CD1c-positive myeloid dendritic cell (primary cell): Measurements from ENCODE around the gene TBCB.
"Not testable (repeated sequence)": the region's sequence is repeated elsewhere in the genome, so short reads cannot be mapped to it uniquely, and the experiment has no call there.

Experiments used
- DNase-seq: peaks from one replicate; pipeline ENCODE4 v3.0.0-alpha.2; 2016; ENCODE audit errors: extremely low spot score

The TBCB gene

DNA sequence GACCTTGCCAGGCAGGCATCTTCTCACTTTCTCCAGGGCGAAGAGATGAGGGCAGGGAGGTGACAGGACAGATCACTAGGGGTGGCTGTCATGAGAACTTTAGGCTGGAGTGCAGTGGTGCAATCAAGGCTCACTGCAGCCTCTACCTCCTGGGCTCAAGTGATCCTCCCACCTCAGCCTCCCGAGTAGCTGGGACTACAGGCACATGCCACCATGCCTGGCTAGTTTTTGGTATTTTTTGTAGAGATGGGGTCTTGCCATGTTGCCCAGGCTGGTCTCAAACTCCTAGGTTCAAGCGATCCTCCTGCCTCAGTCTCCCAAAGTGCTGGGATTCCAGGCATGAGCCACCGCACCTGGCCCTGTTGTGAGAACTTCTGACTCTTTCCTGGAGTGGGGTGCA is 19.6 kb downstream of the TBCB start:
- not testable (repeated sequence) for DNase-seq

- DNase-seq = no peak
These were observed 21.9 kb downstream of the TBCB start for GRCh38 chr19:36136964-36137686.

- no peak for DNase-seq
These were observed 23.8 kb downstream of the TBCB start for GRCh38 chr19:36139120-36139472.

DNA sequence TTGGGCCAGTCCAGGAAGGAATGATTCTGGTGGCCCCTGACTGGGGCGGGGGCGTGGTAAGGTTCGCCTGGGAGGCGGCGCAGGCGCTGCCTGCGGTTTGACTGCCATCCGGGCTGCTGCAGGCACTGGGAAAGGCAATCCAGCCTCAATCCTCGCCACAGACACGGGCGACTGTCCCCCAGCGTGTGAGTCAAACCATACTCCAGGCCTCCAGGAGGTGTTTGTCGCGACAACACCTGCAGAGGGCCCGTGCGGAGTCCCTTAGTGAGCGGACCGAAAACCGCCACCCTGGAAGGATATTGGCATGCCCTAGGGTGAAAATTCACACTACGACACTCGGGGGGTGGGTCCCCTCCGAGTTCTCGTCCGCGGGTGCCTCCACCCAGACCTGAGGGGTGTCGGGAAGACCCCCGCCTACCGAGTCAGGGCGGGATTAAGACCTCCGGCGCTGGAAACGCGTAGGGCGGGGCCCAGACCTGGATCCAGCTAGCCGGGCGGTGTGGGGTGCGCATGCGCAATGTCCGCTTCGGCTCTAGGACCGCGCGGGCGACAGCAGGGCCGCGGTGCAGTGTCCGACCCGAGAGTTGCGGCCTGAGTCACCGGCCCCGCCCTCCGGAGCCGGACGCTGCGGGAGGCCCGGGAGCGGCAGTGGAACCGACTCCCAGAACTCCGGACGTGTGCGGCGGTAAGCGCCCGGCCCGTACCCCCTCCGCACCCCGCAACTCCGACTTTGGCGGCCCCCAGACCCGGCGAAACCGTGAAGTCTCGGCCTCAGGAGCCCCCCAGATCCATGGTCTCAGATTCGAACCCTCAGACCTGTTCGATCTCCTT is 24.4 kb downstream of the TBCB start, which contains the start of gene CAPNS1:
Gene CAPNS1, plus strand, starts transcription at position 594 of the 831 bp plus-strand sequence. CDS start 946 bp downstream, outside the sequence.
- peak; percentile 97 for DNase-seq

DNA sequence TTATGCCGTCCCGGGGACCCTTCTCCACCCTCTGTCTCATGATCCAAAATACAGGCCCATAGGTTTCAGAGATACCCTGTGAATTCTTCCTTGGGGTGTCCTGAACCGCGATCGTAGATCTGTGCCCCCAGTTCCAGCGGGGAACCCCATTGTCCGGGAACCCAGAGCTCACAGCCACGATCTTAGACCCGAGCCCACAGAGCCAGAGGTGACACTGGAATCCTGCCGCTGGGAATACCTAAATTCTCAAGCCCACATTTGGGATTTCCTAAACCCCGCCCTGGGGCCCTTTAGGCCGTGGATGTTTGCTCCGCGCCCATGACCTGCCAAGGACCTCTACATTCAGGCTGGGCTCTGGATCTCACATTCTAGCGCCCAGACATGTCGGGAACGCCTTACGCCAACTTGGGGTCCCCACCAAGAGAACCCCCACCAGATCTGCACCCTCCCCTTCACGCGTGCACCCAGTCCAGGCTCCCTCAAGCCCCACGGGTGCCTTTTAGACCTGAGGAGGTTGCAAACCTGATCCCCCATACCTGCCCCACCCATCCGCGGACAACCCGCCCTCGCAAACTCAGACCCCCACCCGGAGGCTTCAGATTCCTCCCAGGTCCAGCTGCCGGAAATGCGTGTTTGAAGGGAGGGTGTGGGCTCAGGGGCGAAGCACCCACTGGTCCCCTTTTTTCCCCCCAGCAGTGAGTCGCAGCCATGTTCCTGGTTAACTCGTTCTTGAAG is 25.2 kb downstream of the TBCB start:
- peak; percentile 20 for DNase-seq

DNA sequence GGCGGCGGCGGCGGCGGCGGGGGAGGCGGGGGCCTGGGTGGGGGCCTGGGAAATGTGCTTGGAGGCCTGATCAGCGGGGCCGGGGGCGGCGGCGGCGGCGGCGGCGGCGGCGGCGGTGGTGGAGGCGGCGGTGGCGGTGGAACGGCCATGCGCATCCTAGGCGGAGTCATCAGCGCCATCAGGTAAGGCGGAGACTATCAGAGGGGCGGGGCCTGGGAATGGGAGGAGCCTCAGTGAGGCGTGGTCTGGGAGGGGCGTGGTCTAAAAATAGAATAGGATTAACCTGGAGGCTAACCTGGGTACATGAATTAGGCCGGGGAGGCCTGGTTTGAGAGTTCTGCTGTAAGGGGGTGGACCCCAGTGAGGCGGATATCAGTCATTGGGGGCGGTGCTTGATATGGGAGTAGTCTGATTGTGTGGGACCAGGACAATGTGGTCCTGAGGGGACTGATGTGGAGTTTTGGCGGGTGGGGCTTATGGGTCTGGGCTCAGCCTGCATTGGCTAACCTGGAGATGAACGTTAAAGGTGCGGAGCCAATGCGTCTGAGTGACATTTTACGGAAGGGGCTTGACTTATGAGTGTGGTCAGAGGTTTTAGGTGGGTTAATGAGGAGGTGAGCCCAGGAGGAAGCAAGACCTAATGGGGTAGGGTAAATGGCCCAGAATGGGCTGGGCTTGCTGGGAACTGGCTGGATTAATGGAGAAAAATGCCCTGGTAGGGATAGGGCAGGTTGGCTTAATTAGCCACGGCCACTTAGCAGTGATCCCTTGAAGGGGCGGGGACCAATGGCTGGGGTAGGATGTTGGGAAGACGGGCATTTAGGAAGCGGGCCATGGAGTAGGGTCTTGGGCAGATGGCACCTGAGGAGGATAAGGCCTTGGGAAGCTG is 26.0 kb downstream of the TBCB start:
- DNase-seq = peak; percentile 92

GRCh38 chr19:36142046-36142445 is 26.8 kb downstream of the TBCB start:
- no peak for DNase-seq

- no peak for DNase-seq
These were observed 27.2 kb downstream of the TBCB start for GRCh38 chr19:36142496-36142895.

DNA sequence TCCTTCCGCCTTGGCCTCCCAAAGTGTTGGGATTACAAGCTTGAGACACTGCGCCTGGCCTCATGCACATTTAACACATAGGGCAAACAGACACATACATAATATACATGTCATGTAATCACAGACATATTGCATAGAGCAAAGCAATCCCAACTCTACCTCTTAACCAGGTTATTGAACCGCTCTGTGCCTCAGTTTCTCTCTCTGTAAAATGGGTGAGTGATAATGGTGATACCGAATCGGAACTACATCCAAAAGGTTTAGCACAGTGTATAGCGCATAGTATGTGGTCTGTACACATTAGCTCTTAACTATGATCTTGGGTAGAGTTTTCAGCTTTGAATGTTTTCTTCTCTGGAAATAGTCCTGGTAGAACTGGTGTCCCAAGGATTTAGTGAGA is 29.4 kb downstream of the TBCB start:
- no peak for DNase-seq

GRCh38 chr19:36149673-36150406 is 34.6 kb downstream of the TBCB start:
- no peak for DNase-seq

DNA sequence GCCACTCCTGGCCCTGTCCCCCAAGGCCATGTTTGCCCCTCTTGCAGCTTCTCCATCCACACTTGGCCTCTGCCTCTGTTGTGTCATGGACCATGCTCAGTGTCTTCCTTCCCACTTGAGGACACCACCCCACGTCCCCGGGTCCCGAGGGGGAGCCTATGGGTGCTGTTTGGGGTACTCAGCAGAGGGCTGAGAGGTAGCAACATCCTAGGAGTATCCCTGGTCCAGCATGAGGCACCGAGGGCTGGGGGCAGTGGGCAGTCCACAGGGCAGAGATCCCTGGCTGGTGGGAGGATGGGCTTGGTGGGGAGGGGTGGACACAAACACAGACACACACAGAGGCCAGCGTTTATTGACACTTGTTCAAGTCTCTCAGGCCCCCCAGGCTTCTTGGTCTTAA is 35.3 kb downstream of the TBCB start:
- no peak for DNase-seq

GRCh38 chr19:36151144-36152018 is 36.1 kb downstream of the TBCB start:
- DNase-seq = no peak

GRCh38 chr19:36152019-36152351 is 36.7 kb downstream of the TBCB start:
- DNase-seq = no peak

DNA sequence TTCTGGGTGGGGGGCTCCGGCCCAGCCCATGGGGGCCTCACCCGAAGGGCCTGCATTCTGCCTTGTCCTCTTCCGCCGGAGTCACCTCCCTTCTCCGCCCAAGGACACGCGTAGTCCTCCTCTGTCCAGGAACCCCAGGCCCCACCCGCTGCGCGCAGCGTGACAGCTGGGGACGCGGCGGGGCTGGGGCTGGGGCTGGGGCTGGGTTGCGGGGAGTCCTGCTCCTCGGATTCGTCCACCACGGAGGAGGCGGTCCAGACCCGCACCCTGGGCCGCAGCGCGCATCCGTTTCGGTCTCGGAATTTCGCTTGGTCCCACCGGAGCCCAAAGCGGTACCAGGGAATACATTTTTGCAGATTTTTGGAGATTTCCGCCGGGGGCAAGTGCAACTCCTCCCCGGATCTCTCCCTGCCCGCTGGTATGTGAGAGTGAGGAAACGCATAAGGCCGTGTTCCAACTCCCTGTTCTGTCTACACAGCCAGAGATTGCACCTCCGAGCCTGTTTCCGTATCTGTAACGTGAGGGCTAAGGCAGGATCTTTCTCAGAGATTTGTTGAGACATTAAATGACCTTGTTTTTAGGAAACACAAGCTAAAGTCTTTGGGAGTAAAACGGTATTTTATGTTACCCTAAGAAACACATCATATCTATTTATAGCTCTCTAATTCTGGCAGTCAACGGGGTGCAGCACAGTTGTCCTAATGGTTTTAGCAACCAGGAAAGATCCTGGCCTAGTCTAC is 37.3 kb downstream of the TBCB start, which contains the start of gene COX7A1:
Gene COX7A1, minus strand, starts transcription at position 96 of the 740 bp plus-strand sequence. Its CDS starts 40 bp downstream, at position 56.
- DNase-seq = no peak

GRCh38 chr19:36153126-36153525 is 37.9 kb downstream of the TBCB start:
- DNase-seq = no peak

GRCh38 chr19:36160821-36161596 is 45.7 kb downstream of the TBCB start:
- DNase-seq = no peak

GRCh38 chr19:36163813-36164212 is 48.5 kb downstream of the TBCB start:
- no peak for DNase-seq

GRCh38 chr19:36169084-36169760 is 54.0 kb downstream of the TBCB start:
- DNase-seq = no peak
